ENCODE results near the gene FADS1.

DNA sequence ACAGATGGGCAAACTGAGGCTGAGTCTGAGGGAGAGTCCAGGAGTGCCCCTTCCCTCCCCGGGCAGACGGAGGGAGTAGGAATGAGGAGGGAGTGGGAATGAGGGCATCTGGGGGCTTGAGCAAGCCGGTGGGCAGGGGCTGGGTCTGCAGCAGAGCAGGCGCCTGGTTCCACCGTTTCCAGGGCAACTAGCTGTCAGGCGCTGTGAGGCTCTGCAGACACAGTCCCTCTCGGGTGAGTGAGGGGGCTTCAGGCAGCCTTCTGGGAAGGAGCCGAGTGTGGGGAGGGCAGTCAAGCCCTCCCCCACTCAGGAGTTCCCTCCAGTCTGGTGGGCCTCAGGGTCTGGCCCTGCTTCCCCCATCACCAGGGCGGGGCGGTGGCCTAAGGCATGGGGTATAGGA lies 43.4 kb downstream of the FADS1 start:
- TF ChIP-seq, protein P1, sequence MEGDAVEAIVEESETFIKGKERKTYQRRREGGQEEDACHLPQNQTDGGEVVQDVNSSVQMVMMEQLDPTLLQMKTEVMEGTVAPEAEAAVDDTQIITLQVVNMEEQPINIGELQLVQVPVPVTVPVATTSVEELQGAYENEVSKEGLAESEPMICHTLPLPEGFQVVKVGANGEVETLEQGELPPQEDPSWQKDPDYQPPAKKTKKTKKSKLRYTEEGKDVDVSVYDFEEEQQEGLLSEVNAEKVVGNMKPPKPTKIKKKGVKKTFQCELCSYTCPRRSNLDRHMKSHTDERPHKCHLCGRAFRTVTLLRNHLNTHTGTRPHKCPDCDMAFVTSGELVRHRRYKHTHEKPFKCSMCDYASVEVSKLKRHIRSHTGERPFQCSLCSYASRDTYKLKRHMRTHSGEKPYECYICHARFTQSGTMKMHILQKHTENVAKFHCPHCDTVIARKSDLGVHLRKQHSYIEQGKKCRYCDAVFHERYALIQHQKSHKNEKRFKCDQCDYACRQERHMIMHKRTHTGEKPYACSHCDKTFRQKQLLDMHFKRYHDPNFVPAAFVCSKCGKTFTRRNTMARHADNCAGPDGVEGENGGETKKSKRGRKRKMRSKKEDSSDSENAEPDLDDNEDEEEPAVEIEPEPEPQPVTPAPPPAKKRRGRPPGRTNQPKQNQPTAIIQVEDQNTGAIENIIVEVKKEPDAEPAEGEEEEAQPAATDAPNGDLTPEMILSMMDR (IDR thresholded peaks at IDR 0.05) = no peak
- TF ChIP-seq PRRX2 (CRISPR knock-in tag; IDR thresholded peaks at IDR 0.05) = no peak
- TF ChIP-seq, protein P2, sequence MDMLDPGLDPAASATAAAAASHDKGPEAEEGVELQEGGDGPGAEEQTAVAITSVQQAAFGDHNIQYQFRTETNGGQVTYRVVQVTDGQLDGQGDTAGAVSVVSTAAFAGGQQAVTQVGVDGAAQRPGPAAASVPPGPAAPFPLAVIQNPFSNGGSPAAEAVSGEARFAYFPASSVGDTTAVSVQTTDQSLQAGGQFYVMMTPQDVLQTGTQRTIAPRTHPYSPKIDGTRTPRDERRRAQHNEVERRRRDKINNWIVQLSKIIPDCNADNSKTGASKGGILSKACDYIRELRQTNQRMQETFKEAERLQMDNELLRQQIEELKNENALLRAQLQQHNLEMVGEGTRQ (CRISPR knock-in tag; IDR thresholded peaks at IDR 0.05) = no peak
- TF ChIP-seq, protein P3, sequence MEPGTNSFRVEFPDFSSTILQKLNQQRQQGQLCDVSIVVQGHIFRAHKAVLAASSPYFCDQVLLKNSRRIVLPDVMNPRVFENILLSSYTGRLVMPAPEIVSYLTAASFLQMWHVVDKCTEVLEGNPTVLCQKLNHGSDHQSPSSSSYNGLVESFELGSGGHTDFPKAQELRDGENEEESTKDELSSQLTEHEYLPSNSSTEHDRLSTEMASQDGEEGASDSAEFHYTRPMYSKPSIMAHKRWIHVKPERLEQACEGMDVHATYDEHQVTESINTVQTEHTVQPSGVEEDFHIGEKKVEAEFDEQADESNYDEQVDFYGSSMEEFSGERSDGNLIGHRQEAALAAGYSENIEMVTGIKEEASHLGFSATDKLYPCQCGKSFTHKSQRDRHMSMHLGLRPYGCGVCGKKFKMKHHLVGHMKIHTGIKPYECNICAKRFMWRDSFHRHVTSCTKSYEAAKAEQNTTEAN (CRISPR knock-in tag; IDR thresholded peaks at IDR 0.05) = no peak
- TF ChIP-seq, protein P4, sequence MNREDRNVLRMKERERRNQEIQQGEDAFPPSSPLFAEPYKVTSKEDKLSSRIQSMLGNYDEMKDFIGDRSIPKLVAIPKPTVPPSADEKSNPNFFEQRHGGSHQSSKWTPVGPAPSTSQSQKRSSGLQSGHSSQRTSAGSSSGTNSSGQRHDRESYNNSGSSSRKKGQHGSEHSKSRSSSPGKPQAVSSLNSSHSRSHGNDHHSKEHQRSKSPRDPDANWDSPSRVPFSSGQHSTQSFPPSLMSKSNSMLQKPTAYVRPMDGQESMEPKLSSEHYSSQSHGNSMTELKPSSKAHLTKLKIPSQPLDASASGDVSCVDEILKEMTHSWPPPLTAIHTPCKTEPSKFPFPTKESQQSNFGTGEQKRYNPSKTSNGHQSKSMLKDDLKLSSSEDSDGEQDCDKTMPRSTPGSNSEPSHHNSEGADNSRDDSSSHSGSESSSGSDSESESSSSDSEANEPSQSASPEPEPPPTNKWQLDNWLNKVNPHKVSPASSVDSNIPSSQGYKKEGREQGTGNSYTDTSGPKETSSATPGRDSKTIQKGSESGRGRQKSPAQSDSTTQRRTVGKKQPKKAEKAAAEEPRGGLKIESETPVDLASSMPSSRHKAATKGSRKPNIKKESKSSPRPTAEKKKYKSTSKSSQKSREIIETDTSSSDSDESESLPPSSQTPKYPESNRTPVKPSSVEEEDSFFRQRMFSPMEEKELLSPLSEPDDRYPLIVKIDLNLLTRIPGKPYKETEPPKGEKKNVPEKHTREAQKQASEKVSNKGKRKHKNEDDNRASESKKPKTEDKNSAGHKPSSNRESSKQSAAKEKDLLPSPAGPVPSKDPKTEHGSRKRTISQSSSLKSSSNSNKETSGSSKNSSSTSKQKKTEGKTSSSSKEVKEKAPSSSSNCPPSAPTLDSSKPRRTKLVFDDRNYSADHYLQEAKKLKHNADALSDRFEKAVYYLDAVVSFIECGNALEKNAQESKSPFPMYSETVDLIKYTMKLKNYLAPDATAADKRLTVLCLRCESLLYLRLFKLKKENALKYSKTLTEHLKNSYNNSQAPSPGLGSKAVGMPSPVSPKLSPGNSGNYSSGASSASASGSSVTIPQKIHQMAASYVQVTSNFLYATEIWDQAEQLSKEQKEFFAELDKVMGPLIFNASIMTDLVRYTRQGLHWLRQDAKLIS (CRISPR knock-in tag; IDR thresholded peaks at IDR 0.05; ENCODE audit: borderline replicate concordance) = no peak
- TF ChIP-seq CBFB (CRISPR knock-in tag; IDR thresholded peaks at IDR 0.05; ENCODE audit: low read depth) = no peak
- TF ChIP-seq, protein P5, sequence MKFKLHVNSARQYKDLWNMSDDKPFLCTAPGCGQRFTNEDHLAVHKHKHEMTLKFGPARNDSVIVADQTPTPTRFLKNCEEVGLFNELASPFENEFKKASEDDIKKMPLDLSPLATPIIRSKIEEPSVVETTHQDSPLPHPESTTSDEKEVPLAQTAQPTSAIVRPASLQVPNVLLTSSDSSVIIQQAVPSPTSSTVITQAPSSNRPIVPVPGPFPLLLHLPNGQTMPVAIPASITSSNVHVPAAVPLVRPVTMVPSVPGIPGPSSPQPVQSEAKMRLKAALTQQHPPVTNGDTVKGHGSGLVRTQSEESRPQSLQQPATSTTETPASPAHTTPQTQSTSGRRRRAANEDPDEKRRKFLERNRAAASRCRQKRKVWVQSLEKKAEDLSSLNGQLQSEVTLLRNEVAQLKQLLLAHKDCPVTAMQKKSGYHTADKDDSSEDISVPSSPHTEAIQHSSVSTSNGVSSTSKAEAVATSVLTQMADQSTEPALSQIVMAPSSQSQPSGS (CRISPR knock-in tag; IDR thresholded peaks at IDR 0.05; ENCODE audit: borderline replicate concordance, low read depth) = no peak
- TF ChIP-seq NR2C2 (CRISPR knock-in tag; IDR thresholded peaks at IDR 0.05) = no peak
